ENCODE results near the gene RTEL1.

Gene RTEL1

DNA sequence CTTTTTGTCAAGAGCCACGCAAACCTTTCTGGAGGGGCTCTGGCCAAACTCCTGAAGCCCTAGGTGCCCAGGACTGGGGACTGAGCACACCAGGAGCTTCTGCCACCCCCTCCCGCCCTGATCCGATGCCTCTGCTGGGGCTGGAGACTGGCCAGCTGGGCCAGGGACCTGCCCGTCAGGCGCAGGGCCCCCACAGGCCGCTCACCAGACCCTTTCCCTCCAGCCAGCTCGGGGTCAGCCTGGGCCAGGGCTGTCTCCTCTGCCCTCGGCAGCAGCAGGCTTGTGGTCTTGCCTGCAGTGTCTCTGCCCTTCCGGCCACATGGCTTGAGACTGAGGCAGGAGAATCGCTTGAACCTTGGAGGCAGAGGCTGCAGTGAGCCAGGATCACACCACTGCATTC is 14.6 kb downstream of the RTEL1 start:
- no peak for ATAC-seq
- TF ChIP-seq ZNF70 (CRISPR knock-in tag; IDR thresholded peaks at IDR 0.05) (no peak), ZNF565 (CRISPR knock-in tag; conservative IDR thresholded peaks at IDR 0.05; ENCODE audit: low read depth) (no peak), CSDC2 (CRISPR knock-in tag; IDR thresholded peaks at IDR 0.05) (no peak), SNAI2 (CRISPR knock-in tag; IDR thresholded peaks at IDR 0.05) (no peak), ZNF8 (CRISPR knock-in tag; IDR thresholded peaks at IDR 0.05) (no peak), TOX (CRISPR knock-in tag; IDR thresholded peaks at IDR 0.05; ENCODE audit: borderline replicate concordance) (no peak), ESRRG (CRISPR knock-in tag; IDR thresholded peaks at IDR 0.05) (no peak), OSR1 (CRISPR knock-in tag; IDR thresholded peaks at IDR 0.05) (no peak), ZFP30 (CRISPR knock-in tag; IDR thresholded peaks at IDR 0.05) (no peak), ISL1 (CRISPR knock-in tag; IDR thresholded peaks at IDR 0.05) (no peak), ARNTL (CRISPR knock-in tag; IDR thresholded peaks at IDR 0.05; ENCODE audit: borderline replicate concordance, low read depth) (no peak), BACH2 (CRISPR knock-in tag; IDR thresholded peaks at IDR 0.05; ENCODE audit: borderline replicate concordance) (no peak), ZC3H10 (CRISPR knock-in tag; IDR thresholded peaks at IDR 0.05) (no peak)
- TF ChIP-seq, protein P1, sequence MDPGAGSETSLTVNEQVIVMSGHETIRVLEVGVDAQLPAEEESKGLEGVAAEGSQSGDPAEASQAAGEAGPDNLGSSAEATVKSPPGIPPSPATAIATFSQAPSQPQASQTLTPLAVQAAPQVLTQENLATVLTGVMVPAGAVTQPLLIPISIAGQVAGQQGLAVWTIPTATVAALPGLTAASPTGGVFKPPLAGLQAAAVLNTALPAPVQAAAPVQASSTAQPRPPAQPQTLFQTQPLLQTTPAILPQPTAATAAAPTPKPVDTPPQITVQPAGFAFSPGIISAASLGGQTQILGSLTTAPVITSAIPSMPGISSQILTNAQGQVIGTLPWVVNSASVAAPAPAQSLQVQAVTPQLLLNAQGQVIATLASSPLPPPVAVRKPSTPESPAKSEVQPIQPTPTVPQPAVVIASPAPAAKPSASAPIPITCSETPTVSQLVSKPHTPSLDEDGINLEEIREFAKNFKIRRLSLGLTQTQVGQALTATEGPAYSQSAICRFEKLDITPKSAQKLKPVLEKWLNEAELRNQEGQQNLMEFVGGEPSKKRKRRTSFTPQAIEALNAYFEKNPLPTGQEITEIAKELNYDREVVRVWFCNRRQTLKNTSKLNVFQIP (CRISPR knock-in tag; IDR thresholded peaks at IDR 0.05; ENCODE audit: borderline replicate concordance, low read depth): no peak
- TF ChIP-seq, protein P2, sequence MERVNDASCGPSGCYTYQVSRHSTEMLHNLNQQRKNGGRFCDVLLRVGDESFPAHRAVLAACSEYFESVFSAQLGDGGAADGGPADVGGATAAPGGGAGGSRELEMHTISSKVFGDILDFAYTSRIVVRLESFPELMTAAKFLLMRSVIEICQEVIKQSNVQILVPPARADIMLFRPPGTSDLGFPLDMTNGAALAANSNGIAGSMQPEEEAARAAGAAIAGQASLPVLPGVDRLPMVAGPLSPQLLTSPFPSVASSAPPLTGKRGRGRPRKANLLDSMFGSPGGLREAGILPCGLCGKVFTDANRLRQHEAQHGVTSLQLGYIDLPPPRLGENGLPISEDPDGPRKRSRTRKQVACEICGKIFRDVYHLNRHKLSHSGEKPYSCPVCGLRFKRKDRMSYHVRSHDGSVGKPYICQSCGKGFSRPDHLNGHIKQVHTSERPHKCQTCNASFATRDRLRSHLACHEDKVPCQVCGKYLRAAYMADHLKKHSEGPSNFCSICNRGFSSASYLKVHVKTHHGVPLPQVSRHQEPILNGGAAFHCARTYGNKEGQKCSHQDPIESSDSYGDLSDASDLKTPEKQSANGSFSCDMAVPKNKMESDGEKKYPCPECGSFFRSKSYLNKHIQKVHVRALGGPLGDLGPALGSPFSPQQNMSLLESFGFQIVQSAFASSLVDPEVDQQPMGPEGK (CRISPR knock-in tag; IDR thresholded peaks at IDR 0.05; ENCODE audit: borderline replicate concordance): no peak

DNA sequence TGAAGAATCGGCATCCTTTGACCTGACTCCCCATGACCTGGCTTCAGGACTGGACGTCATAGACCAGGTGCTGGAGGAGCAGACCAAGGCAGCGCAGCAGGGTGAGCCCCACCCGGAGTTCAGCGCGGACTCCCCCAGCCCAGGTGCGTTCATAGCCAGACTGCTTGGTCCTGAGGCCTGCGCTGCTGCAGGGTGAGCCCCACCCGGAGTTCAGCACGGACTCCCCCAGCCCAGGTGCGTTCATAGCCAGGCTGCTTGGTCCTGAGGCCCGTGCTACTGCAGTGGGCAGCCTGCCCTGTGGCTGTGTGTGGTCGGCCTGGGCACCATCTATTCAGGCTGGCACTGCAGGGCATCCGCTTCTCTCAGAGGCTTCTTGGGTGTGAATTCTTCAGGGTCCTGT is 15.8 kb downstream of the RTEL1 start:
- ATAC-seq: no peak; the same call in 2 of the 3 replicates
- no peak for TF ChIP-seq TCF4 (CRISPR knock-in tag; IDR thresholded peaks at IDR 0.05; ENCODE audit: borderline replicate concordance)
- TF ChIP-seq ESRRG (CRISPR knock-in tag; IDR thresholded peaks at IDR 0.05): no peak
- TF ChIP-seq ZNF8 (CRISPR knock-in tag; IDR thresholded peaks at IDR 0.05): no peak
- no peak for TF ChIP-seq ZNF70 (CRISPR knock-in tag; IDR thresholded peaks at IDR 0.05)
- TF ChIP-seq ZC3H10 (CRISPR knock-in tag; IDR thresholded peaks at IDR 0.05): no peak

DNA sequence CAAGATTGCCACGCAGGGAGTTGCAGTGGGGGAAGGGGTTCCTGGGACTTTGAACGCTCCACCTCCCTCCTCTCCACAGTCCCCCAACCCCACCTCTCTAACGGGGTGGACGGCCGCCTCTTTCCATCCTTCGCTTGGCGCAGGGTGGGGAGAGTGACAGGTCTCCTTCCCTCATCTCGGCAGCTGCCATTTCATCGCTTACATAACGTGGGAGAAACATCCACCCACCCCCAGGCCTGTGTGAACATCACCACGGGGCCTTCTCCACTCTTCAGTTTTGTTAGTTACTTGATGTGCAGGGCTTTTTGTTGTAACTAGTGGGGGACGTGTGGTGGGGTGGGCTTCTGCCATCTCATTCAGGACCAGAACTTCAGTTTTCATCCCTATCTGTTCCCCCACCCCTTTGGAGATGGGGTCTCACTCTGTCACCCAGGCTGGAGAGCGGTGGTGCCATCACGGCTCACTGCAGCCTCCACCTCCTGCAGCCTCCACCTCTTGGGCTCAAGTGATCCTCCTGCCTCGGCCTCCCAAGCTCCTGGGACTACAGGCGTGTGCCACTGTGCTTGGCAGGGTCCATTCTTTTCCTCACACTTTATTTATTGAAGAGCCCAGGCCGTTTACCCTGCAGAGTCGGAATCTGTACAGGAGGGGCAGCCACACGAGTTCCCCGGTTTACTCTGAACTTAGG is 17.7 kb downstream of the RTEL1 start:
- TF ChIP-seq ARNTL (CRISPR knock-in tag; IDR thresholded peaks at IDR 0.05; ENCODE audit: borderline replicate concordance, low read depth) (no peak), TOX (CRISPR knock-in tag; IDR thresholded peaks at IDR 0.05; ENCODE audit: borderline replicate concordance) (no peak), ZFP3 (CRISPR knock-in tag; IDR thresholded peaks at IDR 0.05) (no peak)
- no peak for ATAC-seq

DNA sequence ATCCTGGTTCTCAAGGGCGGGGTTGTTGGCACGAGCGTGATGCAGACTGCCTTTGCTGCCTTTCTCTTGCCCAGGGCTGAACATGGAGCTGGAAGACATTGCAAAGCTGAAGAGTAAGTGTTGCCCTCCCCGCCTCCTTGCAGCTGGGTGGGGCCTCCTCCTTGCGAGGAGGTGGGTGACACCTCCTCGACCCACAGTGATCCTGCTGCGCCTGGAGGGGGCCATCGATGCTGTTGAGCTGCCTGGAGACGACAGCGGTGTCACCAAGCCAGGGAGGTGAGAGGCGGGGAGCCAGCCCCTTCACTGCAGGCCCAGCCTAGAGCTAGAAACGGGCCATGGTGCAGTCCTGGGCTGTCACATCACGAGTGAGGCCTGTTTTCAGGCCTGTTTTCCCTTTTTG is 20.0 kb downstream of the RTEL1 start:
- no peak for ATAC-seq
- no peak for TF ChIP-seq ZNF8 (CRISPR knock-in tag; IDR thresholded peaks at IDR 0.05)
- TF ChIP-seq, protein P3, sequence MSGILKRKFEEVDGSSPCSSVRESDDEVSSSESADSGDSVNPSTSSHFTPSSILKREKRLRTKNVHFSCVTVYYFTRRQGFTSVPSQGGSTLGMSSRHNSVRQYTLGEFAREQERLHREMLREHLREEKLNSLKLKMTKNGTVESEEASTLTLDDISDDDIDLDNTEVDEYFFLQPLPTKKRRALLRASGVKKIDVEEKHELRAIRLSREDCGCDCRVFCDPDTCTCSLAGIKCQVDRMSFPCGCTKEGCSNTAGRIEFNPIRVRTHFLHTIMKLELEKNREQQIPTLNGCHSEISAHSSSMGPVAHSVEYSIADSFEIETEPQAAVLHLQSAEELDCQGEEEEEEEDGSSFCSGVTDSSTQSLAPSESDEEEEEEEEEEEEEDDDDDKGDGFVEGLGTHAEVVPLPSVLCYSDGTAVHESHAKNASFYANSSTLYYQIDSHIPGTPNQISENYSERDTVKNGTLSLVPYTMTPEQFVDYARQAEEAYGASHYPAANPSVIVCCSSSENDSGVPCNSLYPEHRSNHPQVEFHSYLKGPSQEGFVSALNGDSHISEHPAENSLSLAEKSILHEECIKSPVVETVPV (CRISPR knock-in tag; IDR thresholded peaks at IDR 0.05): no peak

DNA sequence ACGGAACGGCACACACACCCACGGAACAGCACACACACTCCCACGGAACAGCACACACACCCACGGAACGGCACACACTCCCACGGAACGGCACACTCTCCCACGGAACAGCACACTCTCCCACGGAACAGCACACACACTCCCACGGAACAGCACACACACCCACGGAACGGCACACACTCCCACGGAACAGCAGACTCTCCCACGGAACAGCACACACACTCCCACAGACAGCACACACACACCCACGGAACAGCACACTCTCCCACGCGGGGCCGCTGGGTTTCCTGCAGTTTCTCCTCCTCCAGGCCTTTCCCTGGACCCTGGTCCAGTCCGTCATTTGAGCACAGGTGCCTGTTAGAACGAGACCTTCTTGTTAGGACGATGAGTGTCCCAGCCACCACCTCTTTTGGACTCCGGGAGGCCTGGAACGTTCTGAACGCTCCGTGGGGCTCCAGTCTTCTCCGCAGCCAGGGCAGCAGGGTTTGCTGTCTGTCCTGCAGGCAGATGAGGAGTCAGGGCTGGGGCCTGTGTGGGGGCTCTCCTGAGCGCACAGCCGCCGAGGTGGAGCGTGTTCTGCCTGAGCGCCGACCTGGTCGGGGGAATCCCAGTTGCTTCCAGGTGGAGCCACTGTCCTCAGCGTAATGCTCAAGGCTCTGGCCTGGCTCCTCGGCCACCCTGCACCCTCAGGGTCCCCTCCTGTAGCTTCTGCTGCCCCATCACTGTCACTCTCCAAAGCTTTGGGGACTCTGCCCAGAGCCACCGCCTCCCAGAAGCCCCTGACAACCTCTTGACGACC is 20.8 kb downstream of the RTEL1 start:
- no peak for ATAC-seq
- TF ChIP-seq ISL1 (CRISPR knock-in tag; IDR thresholded peaks at IDR 0.05): no peak
- no peak for TF ChIP-seq ZNF565 (CRISPR knock-in tag; conservative IDR thresholded peaks at IDR 0.05; ENCODE audit: low read depth)
- TF ChIP-seq, protein P4, sequence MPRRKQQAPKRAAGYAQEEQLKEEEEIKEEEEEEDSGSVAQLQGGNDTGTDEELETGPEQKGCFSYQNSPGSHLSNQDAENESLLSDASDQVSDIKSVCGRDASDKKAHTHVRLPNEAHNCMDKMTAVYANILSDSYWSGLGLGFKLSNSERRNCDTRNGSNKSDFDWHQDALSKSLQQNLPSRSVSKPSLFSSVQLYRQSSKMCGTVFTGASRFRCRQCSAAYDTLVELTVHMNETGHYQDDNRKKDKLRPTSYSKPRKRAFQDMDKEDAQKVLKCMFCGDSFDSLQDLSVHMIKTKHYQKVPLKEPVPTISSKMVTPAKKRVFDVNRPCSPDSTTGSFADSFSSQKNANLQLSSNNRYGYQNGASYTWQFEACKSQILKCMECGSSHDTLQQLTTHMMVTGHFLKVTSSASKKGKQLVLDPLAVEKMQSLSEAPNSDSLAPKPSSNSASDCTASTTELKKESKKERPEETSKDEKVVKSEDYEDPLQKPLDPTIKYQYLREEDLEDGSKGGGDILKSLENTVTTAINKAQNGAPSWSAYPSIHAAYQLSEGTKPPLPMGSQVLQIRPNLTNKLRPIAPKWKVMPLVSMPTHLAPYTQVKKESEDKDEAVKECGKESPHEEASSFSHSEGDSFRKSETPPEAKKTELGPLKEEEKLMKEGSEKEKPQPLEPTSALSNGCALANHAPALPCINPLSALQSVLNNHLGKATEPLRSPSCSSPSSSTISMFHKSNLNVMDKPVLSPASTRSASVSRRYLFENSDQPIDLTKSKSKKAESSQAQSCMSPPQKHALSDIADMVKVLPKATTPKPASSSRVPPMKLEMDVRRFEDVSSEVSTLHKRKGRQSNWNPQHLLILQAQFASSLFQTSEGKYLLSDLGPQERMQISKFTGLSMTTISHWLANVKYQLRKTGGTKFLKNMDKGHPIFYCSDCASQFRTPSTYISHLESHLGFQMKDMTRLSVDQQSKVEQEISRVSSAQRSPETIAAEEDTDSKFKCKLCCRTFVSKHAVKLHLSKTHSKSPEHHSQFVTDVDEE (CRISPR knock-in tag; IDR thresholded peaks at IDR 0.05): no peak
- TF ChIP-seq, protein P2 (CRISPR knock-in tag; IDR thresholded peaks at IDR 0.05; ENCODE audit: borderline replicate concordance): no peak
- TF ChIP-seq ZNF70 (CRISPR knock-in tag; IDR thresholded peaks at IDR 0.05): no peak
- no peak for TF ChIP-seq ARNTL (CRISPR knock-in tag; IDR thresholded peaks at IDR 0.05; ENCODE audit: borderline replicate concordance, low read depth)
- no peak for TF ChIP-seq BACH2 (CRISPR knock-in tag; IDR thresholded peaks at IDR 0.05; ENCODE audit: borderline replicate concordance)
- no peak for TF ChIP-seq OSR1 (CRISPR knock-in tag; IDR thresholded peaks at IDR 0.05)
- TF ChIP-seq ZNF8 (CRISPR knock-in tag; IDR thresholded peaks at IDR 0.05): no peak
- TF ChIP-seq, protein P3 (CRISPR knock-in tag; IDR thresholded peaks at IDR 0.05): no peak
- no peak for TF ChIP-seq RARB (CRISPR knock-in tag; IDR thresholded peaks at IDR 0.05)

Measured in SK-N-SH treated with all-trans-retinoic acid at 6 μM for 48 hours (cell line).